Suprapubic skin (tissue), 3 donors: ENCODE measurements around the gene JAKMIP1.

Experiments
- CTCF ChIP-seq, 2 donors: fragments of 200-600 bp in 1 of 2; fragments of 450-650 bp in 1 of 2; sonication (generic) in 1 of 2; IDR thresholded peaks; one replicate each; pipeline ENCODE4 v1.5.1; 2016 to 2019; ENCODE audit warnings: antibody characterized with exemption in 2 of 2, mild to moderate bottlenecking in 1 of 2, moderate library complexity in 1 of 2
- POLR2A ChIP-seq, 2 donors: fragments of 450-650 bp; IDR thresholded peaks; one replicate each; pipeline ENCODE4 v1.6.1; 2017; ENCODE audit warnings: antibody characterized with exemption in 2 of 2, mild to moderate bottlenecking in 2 of 2, moderate library complexity in 2 of 2

- TF ChIP-seq CTCF (IDR thresholded peaks at IDR 0.05) (no peak), POLR2A (IDR thresholded peaks at IDR 0.05) (no peak)
Observed at GRCh38 chr4:6011271-6011671, 189.1 kb downstream of the JAKMIP1 start.
